ENCODE data around the gene SIX4. TPM values are rescaled to one million over a fixed set of nuclear protein-coding genes. Genes with fewer than 3 reads are reported as not detected.

Gene SIX4
- total and polyA plus RNA-seq, 9 of the 15 experiments (the other 6 are each of a cell fraction or from before 2014, with no cell fraction given) = 0.77 to 8.6 (median 5.6) TPM

GRCh38 chr14:60736494-60736893 is 12.3 kb upstream of the SIX4 start (continued):
- TF ChIP-seq ELK1 (CRISPR knock-in tag; IDR thresholded peaks at IDR 0.05) = no peak

- ATAC-seq (peak; percentile 34), DNase-seq (ENCODE audit: extremely low read depth in 1 of 4, low spot score in 3 of 4) (peak in 1 of 4 experiments; percentile 13), FAIRE-seq (no peak)
- Histone ChIP-seq H2AFZ (ENCODE audit: low read depth, low read length) (peak overlapping the region; percentile 25; the same call in 1 of the 2 replicates), H3K4me2 (ENCODE audit: insufficient read depth, low read length) (peak overlapping the region; percentile 92), H3K9me3 (replicated peaks; ENCODE audit: control insufficient read depth, insufficient read depth, low read depth, low read length) (no peaks in the 10 kb centered on the region), H3K36me3 (ENCODE audit: control insufficient read depth, insufficient read depth, low read length) (no peaks in the 10 kb centered on the region), H3K9ac (ENCODE audit: insufficient read depth in 1 of 2, low read depth in 2 of 2, low read length in 2 of 2) (peak overlapping the region; percentile 11 to 91; a peak in 3 of 4 replicates), H3K4me1 (replicated peaks in 1 of 2; ENCODE audit: control insufficient read depth in 2 of 2, insufficient read depth in 2 of 2, low read length in 2 of 2) (peaks cover 0 to 4% of the 10 kb centered on the region in 2 experiments; a peak in 1 of 5 replicates), H3K79me2 (ENCODE audit: control insufficient read depth, insufficient read depth, low read length) (peaks cover 50% of the 10 kb centered on the region), H3K9me1 (ENCODE audit: control insufficient read depth, insufficient read depth, low read length) (no peaks in the 10 kb centered on the region), H3K4me3 (peak overlapping the region; percentile 91), H3K27ac (ENCODE audit: extremely low read depth, low read depth, low read length) (no peak overlapping the region), H3K27me3 (ENCODE audit: control insufficient read depth in 2 of 2, insufficient read depth in 2 of 2, low read length in 2 of 2) (no peaks in the 10 kb centered on the region), H4K20me1 (replicated peaks; ENCODE audit: control insufficient read depth, insufficient read depth, low read length) (no peaks in the 10 kb centered on the region)
- BruUV-seq (replicated peaks) = no TSS peak
- intact Hi-C loops (cut with micrococcal nuclease) (no loop called here), in situ Hi-C loops (cut with MboI) (no loop called here)
- ChIA-PET POLR2A (no interaction called here), CTCF (ENCODE audit: low intra/inter-chr PET ratio) (no interaction called here)
- WGBS (ENCODE audit: insufficient coverage, low coverage, missing lambda C conversion rate) = 0% methylated on average over 5 of the region's 5 CpGs
- TF ChIP-seq ZNF717 (CRISPR knock-in tag; IDR thresholded peaks at IDR 0.05) (no peak), MLLT1 (IDR thresholded peaks at IDR 0.05) (no peak), MTF1 (CRISPR knock-in tag; IDR thresholded peaks at IDR 0.05; ENCODE audit: borderline replicate concordance) (no peak), YBX1 (IDR thresholded peaks at IDR 0.05) (no peak), CLOCK (CRISPR knock-in tag; IDR thresholded peaks at IDR 0.05; ENCODE audit: borderline replicate concordance) (no peak), GABPB1 (CRISPR knock-in tag; IDR thresholded peaks at IDR 0.05) (no peak), ZNF551 (CRISPR knock-in tag; IDR thresholded peaks at IDR 0.05) (no peak), ZNF639 (CRISPR knock-in tag; conservative IDR thresholded peaks at IDR 0.05 in 1 of 2, IDR thresholded peaks at IDR 0.05 in 1 of 2) (no peak), MLX (CRISPR knock-in tag; conservative IDR thresholded peaks at IDR 0.05) (no peak), HINFP (tag; conservative IDR thresholded peaks at IDR 0.05; ENCODE audit: low read depth) (no peak)
Measured at GRCh38 chr14:60735416-60735815, 11.3 kb upstream of the SIX4 start.

All from K562 (cell line).